HepG2 (cell line): Measurements from ENCODE around the gene RPLP2. TPM values are rescaled to one million over a fixed set of nuclear protein-coding genes. Genes with fewer than 3 reads are reported as not detected.

ENCODE experiments used
- ATAC-seq: fragments of 200-7000 bp; cut with Tn5 transposase; 3 replicates; pipeline ENCODE4 v1.9.1; 2020; ENCODE audit warnings: mild to moderate bottlenecking, moderate library complexity
- BruUV-seq: library from RNA; stranded (reverse); fragments of 400-500 nt; replicated peaks from 2 replicates; lab custom pipeline; 2021; lab: Mats Ljungman, UMichigan
- CTCF ChIA-PET: fragments of 300-600 bp; formaldehyde crosslinking; extraction: SDS; loops from one replicate; lab custom pipeline; 2021; ENCODE audit warnings: low total read pairs, inconsistent platforms, low intra/inter-chr PET ratio; lab: Yijun Ruan, JAX
- POLR2A ChIA-PET: fragments of 350-600 bp; sonication (Branson Sonifier 250); formaldehyde crosslinking; loops from one replicate; lab custom pipeline; 2020; ENCODE audit warnings: antibody characterized with exemption, inconsistent platforms; lab: Yijun Ruan, JAX
- DNase-seq: peaks from one replicate; pipeline ENCODE4 v3.0.0-alpha.2; 2015; ENCODE audit warnings: low spot score
- FAIRE-seq: peaks from 3 replicates; lab custom pipeline; 2011; peaks lifted over from hg19 to GRCh38; lab: Jason Lieb, UNC
- H2AFZ ChIP-seq: one replicate; pipeline ENCODE4 v1.6.1; 2011; ENCODE audit warnings: low read length, inconsistent platforms
- H3K27ac ChIP-seq: fragments of 300-600 bp; 3 replicates; pipeline ENCODE4 v1.8.0; 2011; ENCODE audit warnings: mixed run types, mild to moderate bottlenecking, mixed read lengths, low read length, inconsistent platforms; ENCODE audit not compliant: insufficient read depth; ENCODE audit errors: extremely low read length
- H3K27me3 ChIP-seq, 2 experiments: fragments of 200-600 bp in 1 of 2; 2 replicates in 1 of 2; 3 replicates in 1 of 2; pipeline versions ENCODE4 v1.6.0 to v1.8.0; 2011; ENCODE audit warnings: low read length in 2 of 2, mild to moderate bottlenecking in 2 of 2, moderate library complexity in 2 of 2, inconsistent platforms in 1 of 2; ENCODE audit not compliant: insufficient read depth in 2 of 2, control insufficient read depth in 1 of 2
- H3K36me3 ChIP-seq, 2 experiments: fragments of 200-600 bp in 1 of 2; replicated peaks in 1 of 2; 2 replicates in 1 of 2; 3 replicates in 1 of 2; pipeline versions ENCODE4 v1.5.1 to v1.8.0; 2011; ENCODE audit warnings: low read length in 2 of 2, inconsistent platforms in 1 of 2; ENCODE audit not compliant: insufficient read depth in 2 of 2, control insufficient read depth in 1 of 2
- H3K4me1 ChIP-seq: 2 replicates; pipeline ENCODE4 v1.5.1; 2012; ENCODE audit warnings: low read length, inconsistent platforms; ENCODE audit not compliant: insufficient read depth
- H3K4me2 ChIP-seq: 2 replicates; pipeline ENCODE4 v1.6.0; 2011; ENCODE audit warnings: low read depth, low read length, inconsistent platforms
- H3K4me3 ChIP-seq, 3 experiments: fragments of 200-600 bp in 1 of 3; sonication (generic), shearing (Covaris generic) in 1 of 3; replicated peaks in 1 of 3; 2 replicates each; pipeline ENCODE4 v1.5.1; 2011 to 2016; ENCODE audit warnings: low read length in 3 of 3, inconsistent platforms in 2 of 3, low read depth in 2 of 3, mild to moderate bottlenecking in 2 of 3, control low read depth in 1 of 3, mixed read lengths in 1 of 3; ENCODE audit not compliant: insufficient read depth in 1 of 3
- H3K79me2 ChIP-seq: one replicate; pipeline ENCODE4 v1.6.1; 2011; ENCODE audit warnings: low read length, inconsistent platforms; ENCODE audit not compliant: insufficient read depth
- H3K9ac ChIP-seq: 2 replicates; pipeline ENCODE4 v1.6.0; 2011; ENCODE audit warnings: mild to moderate bottlenecking, low read depth, low read length, inconsistent platforms; ENCODE audit not compliant: insufficient read depth
- H3K9me3 ChIP-seq: 2 replicates; pipeline ENCODE4 v1.5.1; 2012; ENCODE audit warnings: mild to moderate bottlenecking, low read length
- H4K20me1 ChIP-seq: 2 replicates; pipeline ENCODE4 v1.6.0; 2011; ENCODE audit warnings: inconsistent platforms, mild to moderate bottlenecking, low read length, moderate library complexity; ENCODE audit not compliant: insufficient read depth
- AGO2 ChIP-seq: fragments of 200-400 bp; formaldehyde crosslinking; optimal IDR thresholded peaks from 2 replicates; pipeline ENCODE3; 2017; ENCODE audit warnings: mild to moderate bottlenecking, low read depth, low read length, moderate library complexity
- FIP1L1 ChIP-seq: fragments of 200-400 bp; formaldehyde crosslinking; IDR thresholded peaks from 2 replicates; pipeline ENCODE4 v1.6.1; 2018; ENCODE audit warnings: low read depth, mild to moderate bottlenecking, low read length, moderate library complexity, borderline replicate concordance; ENCODE audit not compliant: insufficient read depth
- ZNF572 ChIP-seq: sonication (generic); formaldehyde crosslinking; IDR thresholded peaks from 2 replicates; pipeline ENCODE4 v1.5.1; 2020; ENCODE audit warnings: mild to moderate bottlenecking, missing genetic modification reagents
- ZNF589 ChIP-seq: sonication (generic); formaldehyde crosslinking; conservative IDR thresholded peaks from 2 replicates; pipeline ENCODE4 v1.8.0; 2022; ENCODE audit warnings: mild to moderate bottlenecking, moderate library complexity, missing genetic modification reagents
- ZNF672 ChIP-seq: sonication (generic); formaldehyde crosslinking; IDR thresholded peaks from 2 replicates; pipeline ENCODE4 v1.8.1; 2022; ENCODE audit warnings: missing genetic modification reagents
- ZSCAN25 ChIP-seq: sonication (generic); formaldehyde crosslinking; IDR thresholded peaks from 2 replicates; pipeline ENCODE4 v1.8.0; 2022; ENCODE audit warnings: mild to moderate bottlenecking, missing genetic modification reagents
- WGBS: methylation state at CpG from one replicate; pipeline ENCODE4 v1.1.6; 2017; ENCODE audit warnings: low lambda C conversion rate; 5-methylcytosine and 5-hydroxymethylcytosine counted together
- in situ Hi-C: cut with HindIII; loops from 2 replicates; pipeline ENCODE4 v1.10.0; 2017; ENCODE audit warnings: low pct_unique_long_range_greater_than_20kb; ENCODE audit not compliant: extremely low pct_ligation_motif_present
- intact Hi-C: fragments of 100-400 bp; cut with micrococcal nuclease; formaldehyde crosslinking; loops from one replicate; pipeline ENCODE4 v1.10.0; 2022; ENCODE audit not compliant: unreplicated experiment
- polyA plus RNA-seq, 8 experiments: library from polyadenylated mRNA; depleted of rRNA in 3 of 8; stranded (reverse) in 7 of 8; unstranded in 1 of 8; fragments of >200 nt; fragmentation: Illumina TruSeq in 4 of 8; extraction: Trizol in 4 of 8; gene quantifications; 2 replicates each; pipeline versions ENCODE4 v1.2.1 to v1.2.3, GENCODE V29; 2011 to 2016; ENCODE audit warnings: low read depth in 4 of 8, missing spikeins in 1 of 8, mixed read lengths in 1 of 8; ENCODE audit not compliant: insufficient read depth in 1 of 8
- total RNA-seq, 5 experiments: library from RNA; depleted of rRNA; stranded (reverse); fragments of >200 nt; fragmentation: Illumina TruSeq; extraction: Trizol; gene quantifications; 2 replicates each; pipeline ENCODE4 v1.2.3, GENCODE V29; 2016; ENCODE audit warnings: low read depth in 1 of 5
- TF ChIP-seq, protein P1 (sequence below): IDR thresholded peaks from 2 replicates; pipeline ENCODE4 v1.6.1; 2016

RPLP2 gene
- total and polyA plus RNA-seq, 2 of the 13 experiments (the other 11 are each of a cell fraction or from before 2014, with no cell fraction given) = 978 to 2,106 TPM

DNA sequence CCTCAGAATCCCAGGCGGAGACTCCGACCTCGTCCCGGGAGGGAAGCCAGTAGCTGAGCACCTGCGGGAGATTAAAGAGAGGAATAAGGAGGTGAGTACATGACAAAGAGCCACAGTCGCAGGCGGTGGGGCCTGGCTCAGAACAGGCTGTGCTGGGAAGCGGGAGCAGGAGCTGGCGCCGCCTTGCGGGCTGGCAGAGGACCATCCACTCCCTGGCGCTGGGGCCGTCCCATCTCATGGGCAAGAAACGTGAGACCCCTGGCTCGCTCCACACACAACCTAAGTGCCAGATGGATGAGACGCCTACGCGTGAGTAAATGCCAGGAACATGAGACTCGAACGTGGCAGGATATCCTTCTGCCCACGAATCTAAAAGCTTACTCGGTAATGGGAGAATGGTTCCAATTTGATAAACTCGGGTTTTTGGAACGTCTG is 26.2 kb upstream of the RPLP2 start:
- ChIA-PET CTCF (no interaction called here), POLR2A (no interaction called here)
- TF ChIP-seq, protein P1, sequence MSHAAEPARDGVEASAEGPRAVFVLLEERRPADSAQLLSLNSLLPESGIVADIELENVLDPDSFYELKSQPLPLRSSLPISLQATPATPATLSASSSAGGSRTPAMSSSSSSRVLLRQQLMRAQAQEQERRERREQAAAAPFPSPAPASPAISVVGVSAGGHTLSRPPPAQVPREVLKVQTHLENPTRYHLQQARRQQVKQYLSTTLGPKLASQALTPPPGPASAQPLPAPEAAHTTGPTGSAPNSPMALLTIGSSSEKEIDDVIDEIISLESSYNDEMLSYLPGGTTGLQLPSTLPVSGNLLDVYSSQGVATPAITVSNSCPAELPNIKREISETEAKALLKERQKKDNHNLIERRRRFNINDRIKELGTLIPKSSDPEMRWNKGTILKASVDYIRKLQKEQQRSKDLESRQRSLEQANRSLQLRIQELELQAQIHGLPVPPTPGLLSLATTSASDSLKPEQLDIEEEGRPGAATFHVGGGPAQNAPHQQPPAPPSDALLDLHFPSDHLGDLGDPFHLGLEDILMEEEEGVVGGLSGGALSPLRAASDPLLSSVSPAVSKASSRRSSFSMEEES (CRISPR knock-in tag) = no peak
- TF ChIP-seq ZNF672 (CRISPR knock-in tag) (no peak), FIP1L1 (no peak), ZNF572 (CRISPR knock-in tag) (no peak), ZSCAN25 (no peak), AGO2 (peak; percentile 66), ZNF589 (CRISPR knock-in tag) (no peak)
- no peak overlapping the region for H2AFZ ChIP-seq
- no TSS peak for BruUV-seq
- no peak overlapping the region for H3K4me2 ChIP-seq
- no peaks in the 10 kb centered on the region for H3K79me2 ChIP-seq
- intact Hi-C loops (no loop called here), in situ Hi-C loops (no loop called here)
- H4K20me1 ChIP-seq = no peaks in the 10 kb centered on the region
- 94% methylated on average over 24 of the region's 24 CpGs for WGBS
- H3K4me1 ChIP-seq = peaks cover 21% of the 10 kb centered on the region
- H3K27me3 ChIP-seq = no peaks in the 10 kb centered on the region
- ATAC-seq = no peak
- H3K9me3 ChIP-seq = no peaks in the 10 kb centered on the region
- H3K4me3 ChIP-seq = no peak overlapping the region
- DNase-seq = no peak
- H3K9ac ChIP-seq = no peak overlapping the region
- no peak for FAIRE-seq
- no peak overlapping the region for H3K27ac ChIP-seq
- peaks cover 4 to 10% of the 10 kb centered on the region in 2 experiments; a peak in 3 of 5 replicates for H3K36me3 ChIP-seq
